Ascending aorta (tissue), 2 donors: ENCODE data around the gene GPR176. TPM values are rescaled to one million over a fixed set of nuclear protein-coding genes. Genes with fewer than 3 reads are reported as not detected.

Experiments used
- DNase-seq, 2 donors: peaks; one replicate each; pipeline ENCODE4 v3.0.0-alpha.2; 2019; ENCODE audit warnings: low spot score in 2 of 2
- H3K27ac ChIP-seq, 2 donors: fragments of 200-600 bp; sonication (generic); one replicate each; pipeline ENCODE4 v1.5.1; 2016 to 2017; ENCODE audit warnings: mild to moderate bottlenecking in 1 of 2
- H3K27me3 ChIP-seq: fragments of 200-600 bp; sonication (generic); one replicate; pipeline ENCODE4 v1.5.1; 2017
- H3K36me3 ChIP-seq, 2 donors: fragments of 200-600 bp; sonication (generic); one replicate each; pipeline ENCODE4 v1.5.1; 2016
- H3K4me1 ChIP-seq, 2 donors: fragments of 200-600 bp; sonication (generic); one replicate each; pipeline ENCODE4 v1.5.1; 2016 to 2017; ENCODE audit warnings: mild to moderate bottlenecking in 1 of 2
- H3K4me3 ChIP-seq, 2 donors: fragments of 200-600 bp; sonication (generic); one replicate each; pipeline ENCODE4 v1.5.1; 2016 to 2017; ENCODE audit warnings: mild to moderate bottlenecking in 1 of 2
- H3K9me3 ChIP-seq, 2 donors: fragments of 200-600 bp; sonication (generic); one replicate each; pipeline ENCODE4 v1.5.1; 2016
- intact Hi-C: fragments of 100-400 bp; cut with DNase I; formaldehyde crosslinking; loops from one replicate; pipeline ENCODE4 v1.15.1; 2023
- total RNA-seq: library from RNA; depleted of rRNA; stranded (reverse); fragments of >200 nt; gene quantifications from one replicate; pipeline ENCODE4 v1.1.0, GENCODE V29; 2016
- TF ChIP-seq, protein P1 (sequence below), 3 experiments: fragments of 200-600 bp in 2 of 3; fragments of 450-650 bp in 1 of 3; sonication (generic) in 2 of 3; IDR thresholded peaks; one replicate each; pipeline ENCODE4 v1.5.1; 2016 to 2019; ENCODE audit warnings: antibody characterized with exemption in 3 of 3, mild to moderate bottlenecking in 1 of 3, moderate library complexity in 1 of 3

The GPR176 gene
- total RNA-seq, 1 donor from 2014 or later = 99.1 TPM

- Histone ChIP-seq H3K4me3 (no peak overlapping the region), H3K4me1 (peaks cover 0 to 6% of the 10 kb centered on the region in 2 donors), H3K27me3 (no peaks in the 10 kb centered on the region), H3K9me3 (no peaks in the 10 kb centered on the region), H3K27ac (no peak overlapping the region), H3K36me3 (no peaks in the 10 kb centered on the region)
- TF ChIP-seq, protein P1, sequence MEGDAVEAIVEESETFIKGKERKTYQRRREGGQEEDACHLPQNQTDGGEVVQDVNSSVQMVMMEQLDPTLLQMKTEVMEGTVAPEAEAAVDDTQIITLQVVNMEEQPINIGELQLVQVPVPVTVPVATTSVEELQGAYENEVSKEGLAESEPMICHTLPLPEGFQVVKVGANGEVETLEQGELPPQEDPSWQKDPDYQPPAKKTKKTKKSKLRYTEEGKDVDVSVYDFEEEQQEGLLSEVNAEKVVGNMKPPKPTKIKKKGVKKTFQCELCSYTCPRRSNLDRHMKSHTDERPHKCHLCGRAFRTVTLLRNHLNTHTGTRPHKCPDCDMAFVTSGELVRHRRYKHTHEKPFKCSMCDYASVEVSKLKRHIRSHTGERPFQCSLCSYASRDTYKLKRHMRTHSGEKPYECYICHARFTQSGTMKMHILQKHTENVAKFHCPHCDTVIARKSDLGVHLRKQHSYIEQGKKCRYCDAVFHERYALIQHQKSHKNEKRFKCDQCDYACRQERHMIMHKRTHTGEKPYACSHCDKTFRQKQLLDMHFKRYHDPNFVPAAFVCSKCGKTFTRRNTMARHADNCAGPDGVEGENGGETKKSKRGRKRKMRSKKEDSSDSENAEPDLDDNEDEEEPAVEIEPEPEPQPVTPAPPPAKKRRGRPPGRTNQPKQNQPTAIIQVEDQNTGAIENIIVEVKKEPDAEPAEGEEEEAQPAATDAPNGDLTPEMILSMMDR (IDR thresholded peaks at IDR 0.05) = no peak
- no peak for DNase-seq
- intact Hi-C loops = no loop called here
Observed at GRCh38 chr15:39852250-39852649, 67.8 kb downstream of the GPR176 start.

DNA sequence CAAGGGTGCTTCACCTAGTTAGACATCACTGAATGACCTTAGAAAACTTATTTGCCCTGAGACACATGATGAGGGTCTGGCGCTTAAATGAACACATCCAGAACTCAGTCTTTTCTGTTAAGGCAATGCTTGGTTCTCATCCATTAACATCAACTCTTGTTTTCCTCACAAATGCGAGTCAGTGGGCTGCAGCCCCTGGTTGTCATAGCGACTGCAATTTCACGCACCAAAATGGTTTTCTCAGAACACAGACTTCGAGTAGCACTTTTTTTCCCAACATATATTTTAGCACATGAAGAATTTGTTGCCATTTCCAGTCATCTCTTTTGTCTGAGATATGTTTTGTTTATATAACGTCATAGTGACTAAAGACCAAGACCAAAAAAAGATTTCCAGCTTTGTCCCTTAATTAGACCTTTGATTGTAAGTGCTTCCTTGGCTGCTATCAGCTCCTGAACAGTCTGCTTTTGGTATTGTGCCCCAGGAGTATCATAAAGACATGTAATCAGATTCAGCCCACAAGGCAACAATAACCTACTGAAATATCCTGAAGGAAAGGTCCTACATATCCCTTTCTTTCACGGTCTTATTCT, 68.5 kb downstream of the GPR176 start:
- Histone ChIP-seq H3K27me3 (no peaks in the 10 kb centered on the region), H3K9me3 (no peaks in the 10 kb centered on the region), H3K36me3 (no peaks in the 10 kb centered on the region), H3K4me1 (peaks cover 0 to 6% of the 10 kb centered on the region in 2 donors), H3K27ac (no peak overlapping the region), H3K4me3 (no peak overlapping the region)
- intact Hi-C loops = no loop called here
- no peak for DNase-seq
- TF ChIP-seq, protein P1 (IDR thresholded peaks at IDR 0.05) = no peak

DNA sequence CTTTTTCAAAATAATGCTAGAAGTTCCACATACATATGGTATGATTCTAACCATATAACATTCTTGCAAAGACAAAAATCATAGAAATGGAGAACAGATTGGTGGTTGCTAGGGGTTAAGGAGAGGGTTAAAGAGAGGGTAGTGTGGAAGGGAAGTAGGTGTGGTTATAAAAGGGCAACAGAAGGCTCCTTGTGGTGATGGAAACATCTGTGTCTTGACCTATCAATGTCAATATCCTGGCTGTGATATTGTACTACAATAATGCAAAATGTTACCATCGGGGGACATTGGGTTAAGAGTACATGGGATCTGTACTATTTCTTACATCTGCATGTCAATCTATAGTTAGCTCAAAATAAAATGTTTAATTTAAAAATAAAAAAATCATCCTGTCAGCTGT, 69.6 kb downstream of the GPR176 start:
- intact Hi-C loops = no loop called here
- H3K9me3 ChIP-seq = no peaks in the 10 kb centered on the region
- TF ChIP-seq, protein P1 (IDR thresholded peaks at IDR 0.05) = no peak
- no peak for DNase-seq
- no peaks in the 10 kb centered on the region for H3K27me3 ChIP-seq
- no peak overlapping the region for H3K27ac ChIP-seq
- no peak overlapping the region for H3K4me3 ChIP-seq
- H3K4me1 ChIP-seq = peaks cover 0 to 6% of the 10 kb centered on the region in 2 donors
- no peaks in the 10 kb centered on the region for H3K36me3 ChIP-seq

GRCh38 chr15:39846108-39846507, 74.0 kb downstream of the GPR176 start:
- intact Hi-C loops = no loop called here
- no peak overlapping the region for H3K4me3 ChIP-seq
- H3K27ac ChIP-seq = no peak overlapping the region
- no peaks in the 10 kb centered on the region for H3K36me3 ChIP-seq
- DNase-seq = no peak
- no peaks in the 10 kb centered on the region for H3K27me3 ChIP-seq
- no peaks in the 10 kb centered on the region for H3K9me3 ChIP-seq
- H3K4me1 ChIP-seq = no peaks in the 10 kb centered on the region
- TF ChIP-seq, protein P1 (IDR thresholded peaks at IDR 0.05) = no peak

- Histone ChIP-seq H3K27me3 (no peaks in the 10 kb centered on the region), H3K27ac (no peak overlapping the region), H3K4me1 (no peaks in the 10 kb centered on the region), H3K4me3 (no peak overlapping the region), H3K36me3 (no peaks in the 10 kb centered on the region), H3K9me3 (no peaks in the 10 kb centered on the region)
- DNase-seq = no peak
- intact Hi-C loops = no loop called here
- TF ChIP-seq, protein P1 (IDR thresholded peaks at IDR 0.05) = no peak
Observed at GRCh38 chr15:39845582-39845981, 74.5 kb downstream of the GPR176 start.

DNA sequence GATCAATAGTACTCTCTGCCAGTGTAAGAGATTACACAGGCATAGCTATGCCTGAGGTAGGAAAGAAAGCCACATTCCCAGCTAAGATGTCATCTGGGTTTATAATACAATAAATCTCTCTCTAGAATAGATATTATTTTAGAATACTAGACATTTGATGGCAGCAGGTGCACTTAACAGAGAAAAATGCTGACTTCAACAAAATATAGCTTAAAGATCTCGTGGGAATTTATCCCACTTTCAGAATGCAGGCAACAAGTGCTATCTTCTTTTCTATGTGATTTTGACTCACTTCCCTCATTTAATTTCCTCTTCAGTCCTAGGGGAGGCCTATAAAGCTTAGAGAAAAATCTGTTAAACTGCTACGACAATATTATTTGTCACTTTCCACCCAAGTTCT, 76.5 kb downstream of the GPR176 start:
- no peak for DNase-seq
- intact Hi-C loops = no loop called here
- no peaks in the 10 kb centered on the region for H3K4me1 ChIP-seq
- no peaks in the 10 kb centered on the region for H3K36me3 ChIP-seq
- H3K4me3 ChIP-seq = no peak overlapping the region
- H3K27ac ChIP-seq = no peak overlapping the region
- TF ChIP-seq, protein P1 (IDR thresholded peaks at IDR 0.05) = no peak
- H3K9me3 ChIP-seq = no peaks in the 10 kb centered on the region
- no peaks in the 10 kb centered on the region for H3K27me3 ChIP-seq
